ENCODE measurements around the gene CCDC28B.

DNA sequence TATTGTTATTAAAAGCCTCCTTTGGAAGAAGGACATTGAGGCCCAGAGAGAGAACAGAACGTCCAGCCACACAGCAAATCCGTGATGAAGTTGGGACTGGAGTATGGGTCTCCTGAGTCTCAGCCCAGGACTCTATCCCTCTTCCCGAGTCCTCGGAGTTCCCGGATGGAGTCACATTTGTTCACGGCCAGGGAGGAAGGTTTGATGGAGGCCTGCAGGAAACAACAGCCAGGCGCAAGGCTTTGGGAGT, 21.3 kb upstream of the CCDC28B start:
- no peak for TF ChIP-seq JUN (IDR thresholded peaks at IDR 0.05; ENCODE audit: borderline replicate concordance, insufficient read depth, insufficient read length, low read depth)
- TF ChIP-seq, protein P1, sequence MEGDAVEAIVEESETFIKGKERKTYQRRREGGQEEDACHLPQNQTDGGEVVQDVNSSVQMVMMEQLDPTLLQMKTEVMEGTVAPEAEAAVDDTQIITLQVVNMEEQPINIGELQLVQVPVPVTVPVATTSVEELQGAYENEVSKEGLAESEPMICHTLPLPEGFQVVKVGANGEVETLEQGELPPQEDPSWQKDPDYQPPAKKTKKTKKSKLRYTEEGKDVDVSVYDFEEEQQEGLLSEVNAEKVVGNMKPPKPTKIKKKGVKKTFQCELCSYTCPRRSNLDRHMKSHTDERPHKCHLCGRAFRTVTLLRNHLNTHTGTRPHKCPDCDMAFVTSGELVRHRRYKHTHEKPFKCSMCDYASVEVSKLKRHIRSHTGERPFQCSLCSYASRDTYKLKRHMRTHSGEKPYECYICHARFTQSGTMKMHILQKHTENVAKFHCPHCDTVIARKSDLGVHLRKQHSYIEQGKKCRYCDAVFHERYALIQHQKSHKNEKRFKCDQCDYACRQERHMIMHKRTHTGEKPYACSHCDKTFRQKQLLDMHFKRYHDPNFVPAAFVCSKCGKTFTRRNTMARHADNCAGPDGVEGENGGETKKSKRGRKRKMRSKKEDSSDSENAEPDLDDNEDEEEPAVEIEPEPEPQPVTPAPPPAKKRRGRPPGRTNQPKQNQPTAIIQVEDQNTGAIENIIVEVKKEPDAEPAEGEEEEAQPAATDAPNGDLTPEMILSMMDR (IDR thresholded peaks at IDR 0.05; ENCODE audit: extremely low read depth in 1 of 2, insufficient read depth in 1 of 2, low read depth in 1 of 2, low read length in 2 of 2): no peak
